CD4-positive, alpha-beta T cell treated with Interleukin-17A for 1 hour (primary cell): ENCODE measurements around the gene BEX3.
"Not testable (repeated sequence)": the region's sequence is repeated elsewhere in the genome, so short reads cannot be mapped to it uniquely, and the experiment has no call there.

Experiments
- DNase-seq: peaks from one replicate; pipeline ENCODE4 v3.0.0-alpha.2; 2020

The BEX3 gene

DNA sequence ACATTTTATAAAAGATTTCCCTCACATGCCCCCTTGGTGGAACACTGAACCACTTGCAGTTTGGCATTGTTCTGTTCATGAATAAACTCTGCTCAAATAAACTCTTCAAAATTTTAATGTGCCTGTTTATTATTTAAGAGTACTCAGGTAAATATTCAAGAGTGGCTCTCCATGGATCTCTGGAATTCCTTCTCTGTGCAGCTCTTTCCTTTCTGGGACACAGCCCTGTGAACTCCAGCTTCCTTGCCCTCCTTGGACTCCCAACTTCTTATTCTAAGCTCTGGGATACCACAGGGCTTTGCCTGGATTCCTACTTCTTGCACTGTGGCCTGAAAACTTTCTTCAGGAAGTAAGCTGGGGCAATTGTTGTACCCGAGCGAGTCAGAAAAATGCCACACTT lies 8.3 kb downstream of the BEX3 start:
- no peak for DNase-seq

GRCh38 chrX:103385283-103385830 lies 9.0 kb downstream of the BEX3 start:
- not testable (repeated sequence) for DNase-seq

- DNase-seq = no peak
Observed at GRCh38 chrX:103386332-103386731, 10.0 kb downstream of the BEX3 start.

DNA sequence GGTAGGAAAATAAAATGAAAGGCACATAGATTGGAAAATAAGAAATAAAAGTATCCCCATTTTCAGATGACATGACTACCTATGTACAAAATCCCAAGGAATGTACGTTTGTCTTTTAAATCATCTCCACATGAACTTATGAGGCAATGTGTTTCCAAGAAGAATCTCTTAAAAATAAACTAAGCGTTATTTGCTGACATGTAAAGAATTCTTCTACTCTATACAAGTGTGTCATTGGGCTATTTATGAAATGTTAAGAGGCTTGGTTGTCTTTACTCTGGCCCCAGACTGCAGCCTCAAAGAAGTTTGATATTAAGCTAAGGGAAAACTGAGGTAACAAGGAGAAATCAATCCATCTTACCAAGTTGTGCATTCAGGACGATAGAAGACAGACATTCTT lies 17.1 kb downstream of the BEX3 start:
- no peak for DNase-seq

GRCh38 chrX:103396186-103396585 lies 19.8 kb downstream of the BEX3 start:
- DNase-seq = no peak

DNA sequence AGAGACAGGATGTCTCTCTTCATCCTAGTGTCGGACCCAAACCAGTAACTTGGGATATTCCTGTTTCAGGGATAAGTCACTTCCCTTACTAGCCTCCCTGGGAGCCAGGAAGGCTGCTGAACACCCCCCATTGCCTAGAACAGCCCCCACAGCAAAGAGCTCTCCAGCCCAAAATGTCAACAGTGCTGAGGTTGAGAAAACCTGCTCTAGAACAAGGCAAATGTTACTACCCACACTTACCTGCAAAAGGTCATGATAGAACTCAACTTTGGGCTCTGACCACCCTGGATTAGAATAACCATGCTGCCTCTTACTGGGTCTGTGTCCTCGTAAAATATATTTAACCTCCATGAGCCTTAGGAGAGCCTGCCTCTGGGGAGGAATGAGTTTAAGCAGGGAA lies 20.3 kb downstream of the BEX3 start:
- no peak for DNase-seq

DNA sequence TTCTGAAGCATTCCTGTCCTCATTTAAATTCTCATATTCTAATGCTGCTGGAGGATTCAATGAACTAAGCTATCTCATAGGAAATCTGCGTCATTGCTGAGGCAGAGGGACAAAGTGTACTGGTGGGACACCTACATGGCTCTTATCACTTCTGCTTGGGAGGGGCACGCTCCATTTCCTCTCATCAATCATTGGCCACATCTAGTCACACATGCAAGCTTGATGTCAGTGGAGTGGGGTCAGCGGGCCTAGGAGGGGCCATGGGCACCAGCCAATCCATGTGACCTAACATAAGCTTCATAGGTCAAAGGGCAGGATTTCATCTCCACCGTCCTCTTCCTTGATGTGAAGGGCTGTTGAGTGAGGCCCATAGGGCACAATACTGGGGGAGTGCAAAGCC lies 21.4 kb downstream of the BEX3 start:
- no peak for DNase-seq

- DNase-seq = no peak
Observed at GRCh38 chrX:103398421-103398864, 22.1 kb downstream of the BEX3 start.

- no peak for DNase-seq
Observed at GRCh38 chrX:103399744-103400143, 23.4 kb downstream of the BEX3 start.

DNA sequence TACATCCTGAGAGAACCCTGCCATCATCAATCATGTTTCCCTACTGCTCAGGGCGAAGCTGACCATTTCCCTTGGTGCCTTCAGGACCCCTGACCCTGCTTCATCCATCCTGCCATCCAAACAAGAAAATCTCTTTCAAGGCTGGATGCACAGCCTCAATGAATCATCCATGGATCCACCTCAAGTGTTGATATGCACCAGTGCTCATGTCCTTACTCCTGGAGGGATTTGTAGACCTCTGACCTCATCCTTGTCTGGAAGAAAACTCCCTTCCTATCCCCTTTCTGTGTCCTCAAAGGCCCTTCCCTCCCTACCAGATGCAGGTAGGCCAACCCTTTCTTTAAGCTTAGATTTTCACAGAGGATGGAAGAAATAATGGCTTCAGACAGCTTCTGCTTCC lies 24.6 kb downstream of the BEX3 start:
- no peak for DNase-seq

- peak; percentile 34 for DNase-seq
Observed at GRCh38 chrX:103404231-103405008, 28.1 kb downstream of the BEX3 start.

DNA sequence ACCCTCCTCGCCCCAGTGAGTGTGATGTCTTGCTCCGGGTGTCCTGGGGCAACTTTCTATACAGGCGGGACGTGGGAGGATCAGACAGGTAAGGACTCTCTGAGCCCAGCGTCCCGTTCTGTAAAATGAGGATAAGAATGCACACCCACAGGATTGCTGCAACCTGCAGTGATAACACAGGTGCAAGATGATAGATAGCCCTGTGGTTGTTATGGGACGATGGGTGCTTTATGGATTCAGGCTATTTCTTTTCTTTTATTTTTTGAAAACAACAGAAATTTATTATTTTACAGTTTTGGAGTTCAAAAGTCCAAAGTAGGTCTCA lies 28.6 kb downstream of the BEX3 start:
- DNase-seq = no peak

DNA sequence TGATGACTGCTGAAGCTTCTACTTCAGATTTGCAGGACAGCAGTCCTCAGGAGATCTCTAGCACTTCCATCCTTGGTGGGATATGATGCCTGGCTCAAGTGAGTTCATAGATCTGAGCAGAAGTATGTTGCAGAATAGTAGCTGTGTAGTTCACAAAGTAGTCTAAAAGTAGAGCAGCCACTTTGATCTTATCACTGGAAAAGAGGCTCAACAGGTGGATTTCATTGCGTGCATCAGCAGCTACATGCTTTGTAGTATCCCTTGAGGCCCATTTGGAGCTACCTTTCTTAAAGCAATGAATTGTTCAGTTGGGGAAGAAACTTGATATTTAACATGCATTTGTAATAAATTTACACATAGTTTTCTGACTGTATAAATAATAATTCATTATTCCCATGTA lies 29.9 kb downstream of the BEX3 start:
- DNase-seq = no peak

- DNase-seq = no peak
Observed at GRCh38 chrX:103407776-103408175, 31.4 kb downstream of the BEX3 start.

DNA sequence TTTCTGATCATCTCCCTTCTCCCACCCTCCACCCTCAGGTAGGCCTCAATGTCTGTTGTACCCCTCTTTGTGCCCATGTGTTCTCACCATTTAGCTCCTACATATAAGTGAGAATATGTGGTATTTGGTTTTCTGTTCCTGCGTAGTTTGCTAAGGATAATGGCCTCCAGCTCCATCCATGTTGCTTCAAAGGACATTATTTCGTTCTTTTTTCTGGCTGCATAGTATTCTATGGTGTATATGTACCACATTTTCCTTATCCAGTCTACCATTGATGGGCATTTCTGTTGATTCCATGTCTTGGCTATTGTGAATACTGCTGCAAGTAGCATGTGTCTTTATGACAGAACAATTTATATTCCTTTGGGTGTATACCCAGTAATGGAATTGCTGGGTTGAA lies 35.4 kb downstream of the BEX3 start:
- not testable (repeated sequence) for DNase-seq

- DNase-seq = no peak
Observed at GRCh38 chrX:103413705-103414387, 37.5 kb downstream of the BEX3 start.

DNA sequence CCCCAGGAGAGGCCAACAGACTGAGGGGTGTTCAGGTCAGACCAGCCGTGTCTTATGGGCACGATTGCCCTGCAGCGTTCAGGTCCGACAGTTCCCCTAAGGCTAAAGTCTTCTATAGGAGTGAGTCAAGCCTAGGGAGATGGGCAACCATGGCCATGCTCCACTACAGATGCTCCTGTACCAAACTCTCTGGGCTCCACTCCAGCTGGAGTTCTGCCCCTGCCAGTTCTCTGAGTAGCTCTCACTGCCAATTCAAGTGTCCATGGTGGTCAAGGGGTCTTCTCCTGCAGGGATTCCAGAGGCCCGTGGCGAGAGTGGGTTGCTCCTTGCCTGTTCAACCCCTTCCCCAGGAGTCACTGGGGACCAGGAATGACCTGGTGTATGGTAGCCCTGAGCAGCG lies 38.2 kb downstream of the BEX3 start:
- DNase-seq = no peak

DNA sequence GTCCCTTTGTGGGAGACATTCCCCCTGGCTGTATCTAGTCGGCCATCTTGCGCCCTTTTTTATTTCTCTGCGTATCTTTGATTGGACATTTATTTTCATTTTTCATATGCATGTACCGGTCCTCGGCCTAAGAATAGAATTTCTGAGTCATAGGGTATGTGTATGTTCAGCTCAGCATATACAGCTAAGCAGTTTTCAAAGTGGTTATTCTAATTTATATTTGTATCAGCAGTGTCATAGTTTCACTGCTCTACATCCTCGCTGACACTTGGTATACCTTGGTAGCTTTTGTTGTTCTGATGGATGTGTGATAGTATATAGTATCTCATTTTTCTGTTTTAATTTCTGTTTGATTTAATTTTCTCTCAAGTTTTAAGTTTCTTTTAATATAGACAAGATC lies 38.7 kb downstream of the BEX3 start:
- no peak for DNase-seq

DNA sequence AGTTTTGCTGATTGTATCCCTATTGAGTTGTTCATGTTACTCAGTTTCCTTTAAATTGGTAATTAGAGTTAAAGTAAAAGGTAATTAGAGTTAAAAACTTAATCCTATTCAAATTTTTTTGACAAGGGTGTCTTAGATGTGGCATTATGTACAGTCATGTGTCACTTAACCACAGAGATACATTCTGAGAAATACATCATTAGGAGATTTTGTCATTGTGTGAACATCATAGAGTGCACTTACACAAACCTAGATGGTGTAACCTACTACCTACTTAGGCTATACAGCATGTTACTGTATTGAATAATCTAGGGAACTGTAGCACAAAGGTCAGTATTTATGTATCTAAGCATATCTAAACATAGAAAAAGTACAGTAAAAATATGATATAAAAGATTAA lies 39.2 kb downstream of the BEX3 start:
- DNase-seq = no peak

DNA sequence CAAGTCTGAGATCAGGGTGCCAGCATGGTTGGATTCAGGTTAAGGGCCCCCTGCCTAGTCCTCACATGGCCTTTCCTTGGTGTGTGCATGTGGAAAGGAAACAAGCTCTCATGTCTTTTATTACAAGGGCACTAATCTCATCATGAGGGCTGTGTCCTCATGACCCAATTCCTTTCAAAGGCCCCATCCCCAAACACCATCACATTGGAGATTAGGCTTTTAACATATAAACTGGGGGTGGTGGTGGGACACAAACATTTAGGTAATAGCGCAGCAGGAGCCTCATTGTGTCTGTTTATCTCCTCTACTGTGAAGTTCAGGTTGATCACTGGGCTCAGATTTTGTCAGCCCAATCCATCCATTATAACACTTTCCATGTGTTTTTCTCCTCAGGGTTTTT lies 41.0 kb downstream of the BEX3 start:
- no peak for DNase-seq

- DNase-seq = no peak
Observed at GRCh38 chrX:103417933-103418332, 41.6 kb downstream of the BEX3 start.

GRCh38 chrX:103418811-103419340 lies 42.5 kb downstream of the BEX3 start:
- DNase-seq = no peak

DNA sequence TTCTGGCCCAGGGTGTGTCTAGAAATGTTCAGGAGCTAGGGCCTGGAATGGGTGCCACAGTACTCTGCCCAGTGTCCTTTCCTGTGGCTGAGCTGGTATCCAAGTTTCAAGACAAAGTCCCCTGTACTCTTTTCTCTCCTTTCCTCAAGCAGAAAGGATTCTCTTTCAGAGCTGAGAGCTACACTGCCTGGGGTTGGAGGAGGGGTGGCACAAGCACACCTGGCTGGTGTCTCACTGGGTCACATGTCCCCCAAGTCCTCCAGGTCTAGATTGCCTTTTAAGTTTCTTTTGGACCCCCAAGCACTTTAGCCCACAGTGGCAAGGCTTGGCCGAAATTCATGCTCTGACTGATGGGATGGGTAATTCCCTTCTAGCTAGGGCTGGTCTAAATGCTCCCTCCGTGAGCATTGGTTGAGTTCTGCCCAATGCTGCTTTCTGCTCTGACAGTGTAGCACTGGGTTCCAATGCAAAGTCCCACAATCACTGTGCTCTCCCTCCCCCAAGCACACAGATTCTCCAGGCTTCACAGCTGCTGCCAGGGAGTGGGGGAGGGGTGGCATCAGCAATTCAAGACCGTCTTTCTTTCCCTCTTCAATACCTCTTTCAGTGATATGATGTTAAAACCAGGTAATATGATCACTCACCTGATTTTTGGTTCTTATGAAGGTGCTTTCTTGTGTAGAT lies 47.8 kb downstream of the BEX3 start:
- DNase-seq = no peak
